ENCODE results near the gene KRTAP9-8. TPM values are rescaled to one million over a fixed set of nuclear protein-coding genes. Genes with fewer than 3 reads are reported as not detected.

Gene KRTAP9-8
- total and polyA plus RNA-seq, 2 of the 4 experiments (the other 2 are of a cell fraction), result not detected

DNA sequence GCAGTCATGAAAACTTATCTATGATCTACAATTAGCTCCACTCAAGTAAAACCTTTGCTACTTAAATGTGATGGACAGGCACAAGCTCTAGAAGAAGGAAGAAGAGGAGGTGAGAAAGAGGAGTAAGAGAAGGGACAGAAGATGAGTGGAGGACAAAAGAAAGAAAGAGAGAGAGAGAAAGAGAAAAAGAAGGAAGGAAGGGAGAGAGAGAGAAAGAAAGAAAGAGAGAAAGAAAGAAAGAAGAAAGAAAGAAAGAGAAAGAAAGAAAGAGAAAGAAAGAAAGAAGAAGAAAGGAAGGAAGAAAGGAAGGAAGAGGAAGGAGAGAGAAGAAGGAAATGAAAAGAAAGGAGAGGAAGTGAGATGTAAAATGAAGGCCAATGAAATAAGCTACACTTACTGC, 7.7 kb upstream of the KRTAP9-8 start:
- DNase-seq, result no peak
- H3K27ac ChIP-seq (ENCODE audit: insufficient read depth, low read length), result no peak overlapping the region
- H3K36me3 ChIP-seq (ENCODE audit: control insufficient read depth, insufficient read depth, low read length), result no peaks in the 10 kb centered on the region
- no peak overlapping the region for H3K56ac ChIP-seq (ENCODE audit: extremely low read depth, insufficient read depth, low read length)
- H2AFZ ChIP-seq (replicated peaks; ENCODE audit: low read length, poor library complexity), result no peak overlapping the region
- H2BK5ac ChIP-seq (ENCODE audit: low read depth, low read length, poor library complexity, severe bottlenecking), result no peak overlapping the region
- H4K20me1 ChIP-seq (ENCODE audit: insufficient read depth, low read length), result no peaks in the 10 kb centered on the region
- H2BK120ac ChIP-seq (ENCODE audit: low read depth, low read length), result no peak overlapping the region
- H3K27me3 ChIP-seq (ENCODE audit: control insufficient read depth, insufficient read depth, low read length), result peaks cover 5% of the 10 kb centered on the region
- H3K9ac ChIP-seq (ENCODE audit: low read depth, low read length), result no peak overlapping the region
- dilution Hi-C loops (cut with HindIII; ENCODE audit: low sequenced_read_pairs, unreplicated experiment), result no loop called here
- POLR2A ChIA-PET (ENCODE audit: unreplicated experiment), result no interaction called here
- no peak overlapping the region for H3K4me2 ChIP-seq (ENCODE audit: low read depth, low read length)
- ATAC-seq (ENCODE audit: low read depth), result no peak
- H3K4me3 ChIP-seq (ENCODE audit: insufficient read depth, low read depth, low read length), result no peak overlapping the region
- H3K79me1 ChIP-seq (ENCODE audit: low read depth in 1 of 2, low read length in 2 of 2), result no peaks in the 10 kb centered on the region
- H2AK5ac ChIP-seq (ENCODE audit: low read depth, low read length), result no peak overlapping the region
- no peaks in the 10 kb centered on the region for H3K4me1 ChIP-seq (ENCODE audit: control insufficient read depth, insufficient read depth, low read length)
- in situ Hi-C loops (cut with MboI; ENCODE audit: low sequenced_read_pairs), result no loop called here
- BruUV-seq (replicated peaks), result no TSS peak
- H3K18ac ChIP-seq (ENCODE audit: low read depth, low read length), result no peak overlapping the region
- no peak for TF ChIP-seq CHD1 (IDR thresholded peaks at IDR 0.05; ENCODE audit: low read depth, low read length)
- no peak overlapping the region for H3K23ac ChIP-seq (ENCODE audit: low read depth, low read length)
- no peak overlapping the region for H2AK9ac ChIP-seq (replicated peaks; ENCODE audit: low read depth, low read length, poor library complexity)
- no peak overlapping the region for H3K4ac ChIP-seq (ENCODE audit: low read depth, low read length)
- no peak overlapping the region for H4K91ac ChIP-seq (ENCODE audit: insufficient read depth, low read depth, low read length)
- no peak overlapping the region for H2BK15ac ChIP-seq (ENCODE audit: low read depth, low read length)
- H3K9me3 ChIP-seq (ENCODE audit: control insufficient read depth, insufficient read depth, low read length), result no peaks in the 10 kb centered on the region
- no peaks in the 10 kb centered on the region; the same call in 1 of the 2 replicates for H3K9me1 ChIP-seq (ENCODE audit: insufficient read depth, low read length)
- H4K5ac ChIP-seq (ENCODE audit: low read depth, low read length), result no peak overlapping the region
- H4K8ac ChIP-seq (ENCODE audit: low read depth in 2 of 2, low read length in 2 of 2), result no peak overlapping the region
- no peak overlapping the region for H3K14ac ChIP-seq (replicated peaks; ENCODE audit: low read depth, low read length)
- no peak overlapping the region for H2BK20ac ChIP-seq (ENCODE audit: low read depth, low read length)
- intact Hi-C loops (cut with micrococcal nuclease), result no loop called here
- CTCF ChIA-PET, result interaction anchor here (0.6 kb wide), 1 partner anchor 8 kb away, joined by 3 read pairs; no protein-coding TSS in a partner anchor
